Brain pericyte (primary cell): ENCODE measurements around the gene AMN.

Source experiments
- DNase-seq: peaks from one replicate; pipeline ENCODE4 v3.0.0-alpha.2; 2012; ENCODE audit warnings: low read depth, low spot score

Gene AMN

DNA sequence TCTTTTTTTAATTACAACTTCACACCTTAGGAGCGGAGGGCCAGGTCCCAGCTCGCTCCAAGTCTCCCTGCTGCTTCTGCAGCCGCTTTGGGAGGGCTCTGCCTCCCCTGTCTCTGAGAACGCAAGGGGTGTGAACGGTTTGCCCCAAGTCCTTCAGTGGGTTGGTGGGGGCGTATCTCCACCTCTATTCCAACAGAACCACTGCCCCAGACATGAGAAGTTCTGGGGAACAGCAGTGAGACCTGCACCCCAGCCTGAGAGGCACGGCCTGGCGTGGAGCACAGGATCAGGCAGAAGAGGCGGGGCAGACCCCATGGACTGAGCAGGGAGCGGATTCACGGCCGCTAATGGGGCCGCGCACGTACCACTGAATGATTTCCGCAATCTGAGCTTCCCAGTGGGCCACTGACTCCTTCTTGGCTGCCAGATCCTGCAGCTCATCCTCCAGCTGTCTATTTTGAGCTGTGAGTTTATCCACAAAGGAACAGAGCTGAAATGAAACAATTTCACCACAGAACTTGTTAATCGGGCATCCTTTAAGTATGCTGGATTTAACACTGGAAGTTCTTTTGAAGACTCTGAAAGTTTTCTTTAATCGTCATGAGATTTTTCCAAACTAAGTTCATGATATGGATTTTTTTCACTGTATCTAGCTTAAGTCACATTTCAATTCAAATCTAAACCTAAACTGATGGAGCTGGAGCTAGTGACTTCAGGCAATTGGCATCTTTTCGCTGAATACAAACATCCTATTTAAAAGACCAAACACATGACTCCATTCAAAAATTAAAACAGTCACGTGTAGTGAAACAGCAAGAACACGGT is 44.4 kb downstream of the AMN start:
- DNase-seq = no peak

- DNase-seq = no peak
Observed at GRCh38 chr14:102967506-102967795, 45.0 kb downstream of the AMN start.

DNA sequence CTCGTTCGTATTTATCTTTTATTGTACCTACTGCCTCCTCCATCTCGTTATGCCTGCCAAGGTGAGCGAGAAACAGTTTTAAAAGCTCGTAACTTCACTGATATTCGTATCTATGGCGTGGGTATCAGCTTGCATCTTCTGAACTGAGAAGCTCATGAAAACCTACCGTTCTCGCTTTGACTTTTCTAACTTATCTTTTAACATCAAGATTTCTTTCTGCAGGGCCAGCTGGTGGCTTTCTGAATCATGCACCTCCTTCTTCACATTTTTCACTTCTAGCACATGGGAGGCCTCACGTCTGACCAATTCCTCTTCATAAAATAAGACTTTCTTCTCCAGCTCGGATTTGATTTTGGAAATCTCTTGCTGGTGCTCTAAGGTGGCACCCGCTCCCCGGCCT is 45.8 kb downstream of the AMN start:
- no peak for DNase-seq

DNA sequence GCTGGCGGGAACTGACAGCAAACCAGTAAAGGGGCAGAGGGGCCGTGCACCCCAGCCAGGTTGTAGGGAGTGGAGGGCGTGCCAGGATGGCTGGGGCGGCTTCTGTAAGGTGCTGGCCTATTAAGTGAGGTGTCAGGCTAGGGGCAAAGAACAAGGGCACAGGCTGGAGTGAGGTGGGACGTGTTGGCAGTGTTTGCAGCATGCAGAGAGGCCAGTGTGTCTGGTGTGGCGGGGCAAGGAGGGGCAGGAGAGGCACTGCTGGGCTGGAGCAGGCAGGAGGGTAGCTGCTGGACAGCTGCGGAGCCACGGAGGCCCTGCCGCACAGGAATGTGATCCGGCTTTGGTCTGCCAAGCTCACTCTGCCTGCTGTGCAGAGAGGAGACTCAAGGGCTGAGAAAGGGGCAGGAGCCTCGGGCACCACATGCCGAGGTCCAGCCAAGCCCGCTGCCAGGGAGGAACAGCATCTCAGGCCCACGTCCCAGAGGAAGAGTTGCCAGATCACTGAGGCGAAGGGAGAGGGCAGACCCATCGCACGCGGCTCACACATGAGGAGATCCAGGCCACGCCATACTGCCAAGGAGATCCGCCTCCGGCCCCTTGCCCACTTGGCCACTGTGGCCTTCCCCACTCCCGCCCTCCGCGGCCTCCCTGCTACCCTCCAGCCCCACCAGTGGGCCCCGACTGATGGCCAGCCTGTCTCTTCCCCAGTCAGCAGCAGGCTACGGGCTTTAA is 46.8 kb downstream of the AMN start:
- DNase-seq = no peak

DNA sequence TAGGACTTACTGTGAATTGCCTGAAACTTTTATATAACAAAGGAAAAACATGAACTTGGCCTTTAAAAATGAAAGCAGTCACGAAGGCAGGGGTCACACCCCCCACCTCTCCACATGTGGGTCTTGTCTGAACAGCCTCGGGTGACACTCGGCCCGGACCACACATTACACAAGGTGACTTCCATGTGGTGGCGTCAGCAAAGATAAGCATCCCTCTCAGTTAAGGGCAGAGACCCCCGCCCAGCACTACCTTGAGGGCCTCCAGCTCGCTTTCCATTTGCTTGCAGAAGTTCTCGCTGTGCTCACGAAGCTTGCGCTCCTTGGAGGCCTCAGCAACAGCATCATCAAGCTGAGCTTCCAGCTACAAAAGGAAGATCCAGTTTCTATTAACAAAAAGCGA is 47.4 kb downstream of the AMN start:
- no peak for DNase-seq

GRCh38 chr14:102970496-102970895 is 48.0 kb downstream of the AMN start:
- DNase-seq = no peak

- no peak for DNase-seq
Observed at GRCh38 chr14:102971314-102971713, 48.9 kb downstream of the AMN start.

- no peak for DNase-seq
Observed at GRCh38 chr14:102971836-102972606, 49.6 kb downstream of the AMN start.

GRCh38 chr14:102973706-102974285 is 51.3 kb downstream of the AMN start:
- no peak for DNase-seq

DNA sequence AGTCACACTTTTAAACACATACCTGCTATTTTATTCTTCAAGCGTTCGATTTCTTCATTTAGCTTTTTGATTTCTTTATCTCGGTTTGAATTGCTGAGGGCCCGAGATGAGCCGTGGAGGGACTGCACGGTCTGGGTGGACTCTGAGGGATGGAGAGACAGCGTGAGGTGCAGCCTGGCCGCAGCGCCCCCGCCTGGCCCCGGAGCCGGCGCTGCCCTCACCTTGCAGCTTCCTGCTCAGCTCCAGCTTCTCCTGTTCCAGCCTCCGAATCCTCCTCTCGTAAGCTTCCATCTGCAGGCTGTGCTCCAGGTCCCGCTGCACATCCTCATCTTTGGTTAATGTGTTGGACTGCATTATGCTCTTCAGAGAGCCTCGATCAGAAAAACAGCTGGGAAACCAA is 53.2 kb downstream of the AMN start:
- no peak for DNase-seq

- no peak for DNase-seq
Observed at GRCh38 chr14:102977475-102977874, 55.0 kb downstream of the AMN start.

DNA sequence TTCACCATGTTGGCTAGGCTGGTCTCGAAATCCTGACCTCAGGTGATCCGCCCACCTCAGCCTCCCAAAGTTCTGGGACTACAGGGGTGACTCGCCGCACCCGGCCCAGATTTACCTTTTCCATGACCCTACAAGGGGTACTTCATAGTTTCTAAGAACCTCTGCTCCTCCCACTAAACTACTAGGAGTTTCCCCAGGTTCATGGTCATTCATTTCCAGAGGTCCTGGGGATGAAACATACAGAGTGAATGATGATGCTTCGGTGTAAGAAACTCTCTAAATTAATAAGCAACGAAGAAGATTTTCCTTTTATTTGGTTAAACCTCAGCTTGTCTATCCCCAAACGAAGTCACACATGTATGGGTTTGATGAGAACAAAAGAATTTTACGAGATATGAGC is 56.9 kb downstream of the AMN start:
- DNase-seq = no peak

DNA sequence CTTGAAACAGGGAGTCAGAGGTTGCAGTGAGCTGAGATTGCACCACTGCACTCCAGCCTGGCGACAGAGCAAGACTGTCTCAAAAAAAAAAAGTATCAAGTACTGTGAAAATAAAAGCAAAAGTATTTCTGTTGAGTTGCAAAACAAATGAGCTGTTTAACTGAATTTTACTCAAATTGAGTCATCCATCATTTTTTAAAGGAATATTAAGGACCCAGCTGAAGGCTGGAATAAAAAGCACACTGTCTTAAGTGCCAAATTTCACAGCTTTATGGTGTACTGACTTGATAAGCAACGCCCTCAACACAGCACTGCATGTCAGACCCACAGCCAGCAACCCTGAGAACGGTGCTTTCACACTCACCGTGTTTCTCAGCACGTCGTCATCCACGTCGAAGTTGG is 57.9 kb downstream of the AMN start:
- DNase-seq = no peak
